ENCODE measurements around the gene LMO1. TPM values are rescaled to one million over a fixed set of nuclear protein-coding genes. Genes with fewer than 3 reads are reported as not detected.
A peak's percentile ranks its signal among the peaks of the same experiment; 100 is the strongest.

Gene LMO1
- total and polyA plus RNA-seq, 2 donors: 0.46 TPM; not detected in 1

GRCh38 chr11:8283100-8283464, 19.4 kb upstream of the LMO1 start:
- Histone ChIP-seq H3K4me3 (ENCODE audit: low read depth, low read length) (no peak overlapping the region), H3K36me3 (ENCODE audit: insufficient read depth) (no peaks in the 10 kb centered on the region), H3K4me1 (ENCODE audit: insufficient read depth) (no peaks in the 10 kb centered on the region), H3K27ac (ENCODE audit: low read depth) (no peak overlapping the region)
- no peak for DNase-seq (ENCODE audit: extremely low spot score)
- 55% methylated on average over 8 of the region's 8 CpGs for WGBS

GRCh38 chr11:8282631-8283030, 19.0 kb upstream of the LMO1 start:
- Histone ChIP-seq H3K36me3 (ENCODE audit: insufficient read depth) (no peaks in the 10 kb centered on the region), H3K27ac (ENCODE audit: low read depth) (no peak overlapping the region), H3K4me3 (ENCODE audit: low read depth, low read length) (no peak overlapping the region), H3K4me1 (ENCODE audit: insufficient read depth) (no peaks in the 10 kb centered on the region)
- WGBS: 69% methylated on average over 10 of the region's 10 CpGs
- no peak for DNase-seq (ENCODE audit: extremely low spot score)

- no peak overlapping the region for H3K27ac ChIP-seq (ENCODE audit: low read depth)
- no peak overlapping the region for H3K4me3 ChIP-seq (ENCODE audit: low read depth, low read length)
- H3K4me1 ChIP-seq (ENCODE audit: insufficient read depth): no peaks in the 10 kb centered on the region
- H3K36me3 ChIP-seq (ENCODE audit: insufficient read depth): no peaks in the 10 kb centered on the region
- 93% methylated on average over 2 of the region's 2 CpGs for WGBS
- no peak for DNase-seq (ENCODE audit: extremely low spot score)
These were observed 17.6 kb upstream of the LMO1 start for GRCh38 chr11:8281266-8281665.

- Histone ChIP-seq H3K4me1 (ENCODE audit: insufficient read depth) (no peaks in the 10 kb centered on the region), H3K27ac (ENCODE audit: low read depth) (no peak overlapping the region), H3K4me3 (ENCODE audit: low read depth, low read length) (no peak overlapping the region), H3K36me3 (ENCODE audit: insufficient read depth) (no peaks in the 10 kb centered on the region)
- no peak for DNase-seq (ENCODE audit: extremely low spot score)
- 84% methylated on average over 7 of the region's 7 CpGs for WGBS
These were observed 14.0 kb upstream of the LMO1 start for GRCh38 chr11:8277691-8278090.

GRCh38 chr11:8276528-8276927, 12.8 kb upstream of the LMO1 start:
- no peak overlapping the region for H3K4me3 ChIP-seq (ENCODE audit: low read depth, low read length)
- no peak overlapping the region for H3K27ac ChIP-seq (ENCODE audit: low read depth)
- DNase-seq (ENCODE audit: extremely low spot score): no peak
- 93% methylated on average over 4 of the region's 4 CpGs for WGBS
- no peaks in the 10 kb centered on the region for H3K36me3 ChIP-seq (ENCODE audit: insufficient read depth)
- H3K4me1 ChIP-seq (ENCODE audit: insufficient read depth): no peaks in the 10 kb centered on the region

- H3K4me3 ChIP-seq (ENCODE audit: low read depth, low read length): no peak overlapping the region
- no peaks in the 10 kb centered on the region for H3K36me3 ChIP-seq (ENCODE audit: insufficient read depth)
- DNase-seq (ENCODE audit: extremely low spot score): no peak
These were observed 9.6 kb upstream of the LMO1 start for GRCh38 chr11:8273287-8273686.

GRCh38 chr11:8271106-8271886, 7.6 kb upstream of the LMO1 start:
- Histone ChIP-seq H3K4me3 (ENCODE audit: low read depth, low read length) (no peak overlapping the region), H3K36me3 (ENCODE audit: insufficient read depth) (no peaks in the 10 kb centered on the region), H3K27ac (ENCODE audit: low read depth) (no peak overlapping the region), H3K4me1 (ENCODE audit: insufficient read depth) (no peaks in the 10 kb centered on the region)
- 90% methylated on average over 5 of the region's 5 CpGs for WGBS
- DNase-seq (ENCODE audit: extremely low spot score): no peak

More at GRCh38 chr11:8273287-8273686, 9.6 kb upstream of the LMO1 start:
- no peaks in the 10 kb centered on the region for H3K4me1 ChIP-seq (ENCODE audit: insufficient read depth)
- H3K27ac ChIP-seq (ENCODE audit: low read depth): no peak overlapping the region

GRCh38 chr11:8269636-8270035, 6.0 kb upstream of the LMO1 start:
- no peak overlapping the region for H3K27ac ChIP-seq (ENCODE audit: low read depth)
- H3K36me3 ChIP-seq (ENCODE audit: insufficient read depth): no peaks in the 10 kb centered on the region
- no peaks in the 10 kb centered on the region for H3K4me1 ChIP-seq (ENCODE audit: insufficient read depth)
- no peak for DNase-seq (ENCODE audit: extremely low spot score)
- H3K4me3 ChIP-seq (ENCODE audit: low read depth, low read length): no peak overlapping the region
- WGBS: 75% methylated on average over 5 of the region's 5 CpGs

- no peak for DNase-seq (ENCODE audit: extremely low spot score)
- 13% methylated on average over 65 of the region's 65 CpGs for WGBS
These were observed 5.1 kb upstream of the LMO1 start for GRCh38 chr11:8268530-8269400.

GRCh38 chr11:8267831-8268529, 4.3 kb upstream of the LMO1 start:
- Histone ChIP-seq H3K4me3 (ENCODE audit: low read depth, low read length) (peak overlapping the region; percentile 47), H3K4me1 (ENCODE audit: insufficient read depth) (no peaks in the 10 kb centered on the region), H3K36me3 (ENCODE audit: insufficient read depth) (no peaks in the 10 kb centered on the region), H3K27ac (ENCODE audit: low read depth) (no peak overlapping the region)
- WGBS: 4% methylated on average over 74 of the region's 74 CpGs
- DNase-seq (ENCODE audit: extremely low spot score): no peak

More at GRCh38 chr11:8268530-8269400, 5.1 kb upstream of the LMO1 start:
- no peaks in the 10 kb centered on the region for H3K4me1 ChIP-seq (ENCODE audit: insufficient read depth)
- peak overlapping the region; percentile 47 for H3K4me3 ChIP-seq (ENCODE audit: low read depth, low read length)
- H3K36me3 ChIP-seq (ENCODE audit: insufficient read depth): no peaks in the 10 kb centered on the region
- H3K27ac ChIP-seq (ENCODE audit: low read depth): no peak overlapping the region

- Histone ChIP-seq H3K4me1 (ENCODE audit: insufficient read depth) (no peaks in the 10 kb centered on the region), H3K36me3 (ENCODE audit: insufficient read depth) (no peaks in the 10 kb centered on the region), H3K27ac (ENCODE audit: low read depth) (no peak overlapping the region), H3K4me3 (ENCODE audit: low read depth, low read length) (no peak overlapping the region)
- no peak for DNase-seq (ENCODE audit: extremely low spot score)
- 92% methylated on average over 5 of the region's 5 CpGs for WGBS
These were observed 3.6 kb upstream of the LMO1 start for GRCh38 chr11:8267280-8267679.

GRCh38 chr11:8266246-8267241, 2.9 kb upstream of the LMO1 start:
- Histone ChIP-seq H3K27ac (ENCODE audit: low read depth) (no peak overlapping the region), H3K36me3 (ENCODE audit: insufficient read depth) (no peaks in the 10 kb centered on the region), H3K4me1 (ENCODE audit: insufficient read depth) (no peaks in the 10 kb centered on the region), H3K4me3 (ENCODE audit: low read depth, low read length) (no peak overlapping the region)
- WGBS: 92% methylated on average over 11 of the region's 11 CpGs
- no peak for DNase-seq (ENCODE audit: extremely low spot score)

Data from urinary bladder (tissue), 4 donors.